Keratinocyte (primary cell): ENCODE data around the gene SERBP1. TPM values are rescaled to one million over a fixed set of nuclear protein-coding genes. Genes with fewer than 3 reads are reported as not detected.

ENCODE experiments used
- DNase-seq: peaks from one replicate; pipeline ENCODE4 v3.0.0-alpha.2; 2011; ENCODE audit warnings: low read depth, missing footprints, low spot score
- FAIRE-seq: peaks from 2 replicates; lab custom pipeline; 2011; peaks lifted over from hg19 to GRCh38; lab: Jason Lieb, UNC
- H2AFZ ChIP-seq: 2 replicates; pipeline ENCODE4 v1.6.0; 2012; ENCODE audit warnings: low read length, control low read depth, inconsistent platforms; ENCODE audit not compliant: control insufficient read depth
- H3K27ac ChIP-seq: 2 replicates; pipeline ENCODE4 v1.5.1; 2011; ENCODE audit warnings: low read length; ENCODE audit not compliant: control insufficient read depth, insufficient read depth
- H3K27me3 ChIP-seq: 3 replicates; pipeline ENCODE4 v1.6.0; 2011; ENCODE audit warnings: low read length; ENCODE audit not compliant: control insufficient read depth, insufficient read depth; ENCODE audit errors: extremely low read depth
- H3K36me3 ChIP-seq, 2 experiments: 2 replicates in 1 of 2; 3 replicates in 1 of 2; pipeline ENCODE4 v1.5.1; 2011; ENCODE audit warnings: low read length in 2 of 2, mild to moderate bottlenecking in 1 of 2; ENCODE audit not compliant: control insufficient read depth in 2 of 2, insufficient read depth in 2 of 2; ENCODE audit errors: extremely low read depth in 1 of 2
- H3K4me1 ChIP-seq: 3 replicates; pipeline ENCODE4 v1.5.1; 2011; ENCODE audit warnings: low read length; ENCODE audit not compliant: control insufficient read depth, insufficient read depth; ENCODE audit errors: extremely low read depth
- H3K4me2 ChIP-seq: 3 replicates; pipeline ENCODE4 v1.6.0; 2011; ENCODE audit warnings: low read depth, low read length; ENCODE audit not compliant: control insufficient read depth, insufficient read depth; ENCODE audit errors: extremely low read depth
- H3K4me3 ChIP-seq, 3 experiments: fragments of 200-600 bp in 1 of 3; sonication (generic) in 1 of 3; 2 replicates in 2 of 3; 3 replicates in 1 of 3; pipeline ENCODE4 v1.5.1; 2011 to 2016; ENCODE audit warnings: low read length in 3 of 3, mild to moderate bottlenecking in 3 of 3, control low read depth in 2 of 3, inconsistent platforms in 1 of 3, low read depth in 1 of 3, mixed read lengths in 1 of 3, mixed run types in 1 of 3, moderate library complexity in 1 of 3; ENCODE audit not compliant: control insufficient read depth in 2 of 3, insufficient read depth in 2 of 3; ENCODE audit errors: extremely low read depth in 1 of 3
- H3K79me2 ChIP-seq: 2 replicates; pipeline ENCODE4 v1.6.0; 2012; ENCODE audit warnings: low read length; ENCODE audit not compliant: control insufficient read depth, insufficient read depth
- H3K9ac ChIP-seq: 3 replicates; pipeline ENCODE4 v1.6.0; 2011; ENCODE audit warnings: low read length; ENCODE audit not compliant: control insufficient read depth, insufficient read depth; ENCODE audit errors: extremely low read depth
- H3K9me1 ChIP-seq: 3 replicates; pipeline ENCODE4 v1.6.0; 2011; ENCODE audit warnings: low read length; ENCODE audit not compliant: control insufficient read depth, insufficient read depth; ENCODE audit errors: extremely low read depth
- H3K9me3 ChIP-seq: 2 replicates; pipeline ENCODE4 v1.5.1; 2012; ENCODE audit warnings: low read depth, low read length; ENCODE audit not compliant: control insufficient read depth
- H4K20me1 ChIP-seq: 3 replicates; pipeline ENCODE4 v1.6.0; 2011; ENCODE audit warnings: low read length; ENCODE audit not compliant: control insufficient read depth, insufficient read depth; ENCODE audit errors: extremely low read depth
- CTCF ChIP-seq, 3 experiments: IDR thresholded peaks in 1 of 3; conservative IDR thresholded peaks in 1 of 3; optimal IDR thresholded peaks in 1 of 3; 2 replicates in 2 of 3; 3 replicates in 1 of 3; pipeline versions ENCODE3 to v1.5.1; 2011; ENCODE audit warnings: low read length in 3 of 3, mild to moderate bottlenecking in 3 of 3, moderate library complexity in 2 of 3, control low read depth in 1 of 3, inconsistent platforms in 1 of 3; ENCODE audit not compliant: insufficient read depth in 2 of 3; ENCODE audit errors: extremely low read depth in 1 of 3
- EZH2 ChIP-seq: IDR thresholded peaks from one replicate; pipeline ENCODE4 v1.6.1; 2012; ENCODE audit warnings: inconsistent platforms, mild to moderate bottlenecking, low read length, moderate library complexity
- dilution Hi-C: fragments of 300-500 bp; cut with MboI; formaldehyde crosslinking; loops from one replicate; pipeline ENCODE4 v1.7.0; 2020; ENCODE audit warnings: low sequenced_read_pairs; ENCODE audit not compliant: extremely low pct_ligation_motif_present
- polyA plus RNA-seq, 5 experiments: library from polyadenylated mRNA; depleted of rRNA in 3 of 5; stranded (reverse) in 3 of 5; stranded (forward) in 1 of 5; unstranded in 1 of 5; fragments of >200 nt; gene quantifications; 1 replicate in 1 of 5; 2 replicates in 3 of 5; 3 replicates in 1 of 5; pipeline versions ENCODE4 v1.2.1 to v1.2.3, GENCODE V29; 2011 to 2012; ENCODE audit warnings: missing spikeins in 2 of 5, low read depth in 1 of 5, low replicate concordance in 1 of 5

Gene SERBP1
- polyA plus RNA-seq, 1 donor (not counting 4 experiments of a cell fraction or from before 2014, with no cell fraction given): 352 TPM

GRCh38 chr1:67399199-67399993 lies 30.8 kb downstream of the SERBP1 start:
- Histone ChIP-seq H3K79me2 (no peaks in the 10 kb centered on the region), H3K9me3 (no peaks in the 10 kb centered on the region), H3K9me1 (no peaks in the 10 kb centered on the region), H2AFZ (no peak overlapping the region), H3K36me3 (peaks cover 4 to 8% of the 10 kb centered on the region in 2 experiments), H3K27ac (peak overlapping the region; percentile 25), H3K27me3 (no peaks in the 10 kb centered on the region), H3K4me1 (peaks cover 9% of the 10 kb centered on the region), H3K4me2 (no peak overlapping the region), H3K4me3 (no peak overlapping the region), H4K20me1 (no peaks in the 10 kb centered on the region), H3K9ac (no peak overlapping the region)
- dilution Hi-C loops: no loop called here
- DNase-seq: no peak
- FAIRE-seq: no peak
- TF ChIP-seq EZH2 (no peak), CTCF (optimal IDR thresholded peaks at IDR 0.05 in 1 of 3, IDR thresholded peaks at IDR 0.05 in 1 of 3, conservative IDR thresholded peaks at IDR 0.05 in 1 of 3; ENCODE audit: extremely low read depth in 1 of 3, insufficient read depth in 2 of 3, low read length in 3 of 3) (no peak)

- Histone ChIP-seq H2AFZ (no peak overlapping the region), H3K27me3 (no peaks in the 10 kb centered on the region), H3K79me2 (no peaks in the 10 kb centered on the region), H4K20me1 (no peaks in the 10 kb centered on the region), H3K27ac (no peak overlapping the region), H3K9ac (no peak overlapping the region), H3K36me3 (peaks cover 4 to 8% of the 10 kb centered on the region in 2 experiments), H3K9me1 (no peaks in the 10 kb centered on the region), H3K4me2 (no peak overlapping the region), H3K4me1 (peaks cover 21% of the 10 kb centered on the region), H3K9me3 (no peaks in the 10 kb centered on the region), H3K4me3 (no peak overlapping the region)
- dilution Hi-C loops: no loop called here
- TF ChIP-seq CTCF (optimal IDR thresholded peaks at IDR 0.05 in 1 of 3, IDR thresholded peaks at IDR 0.05 in 1 of 3, conservative IDR thresholded peaks at IDR 0.05 in 1 of 3; ENCODE audit: extremely low read depth in 1 of 3, insufficient read depth in 2 of 3, low read length in 3 of 3) (no peak), EZH2 (no peak)
- FAIRE-seq: no peak
- DNase-seq: no peak
Measured at GRCh38 chr1:67394548-67394947, 35.7 kb downstream of the SERBP1 start.
